GM18505 (cell line): ENCODE results near the gene DOK6.
A peak's percentile ranks its signal among the peaks of the same experiment; 100 is the strongest.

Experiments used
- ATAC-seq: cut with Tn5 transposase; IDR thresholded peaks from one replicate; pipeline ENCODE4 v1.9.1; 2021; ENCODE audit not compliant: unreplicated experiment
- POLR2A ChIP-seq: IDR thresholded peaks from 4 replicates; pipeline ENCODE4 v1.6.1; 2011; ENCODE audit warnings: borderline replicate concordance; ENCODE audit not compliant: insufficient read depth, insufficient read length; ENCODE audit errors: extremely low read depth

Gene DOK6

GRCh38 chr18:69528435-69528834 is 127.7 kb downstream of the DOK6 start:
- ATAC-seq: no peak
- no peak for TF ChIP-seq POLR2A

- no peak for TF ChIP-seq POLR2A
- no peak for ATAC-seq
These were observed 128.5 kb downstream of the DOK6 start for GRCh38 chr18:69529151-69529550.

- no peak for TF ChIP-seq POLR2A
- ATAC-seq: no peak
These were observed 131.3 kb downstream of the DOK6 start for GRCh38 chr18:69531973-69532372.

DNA sequence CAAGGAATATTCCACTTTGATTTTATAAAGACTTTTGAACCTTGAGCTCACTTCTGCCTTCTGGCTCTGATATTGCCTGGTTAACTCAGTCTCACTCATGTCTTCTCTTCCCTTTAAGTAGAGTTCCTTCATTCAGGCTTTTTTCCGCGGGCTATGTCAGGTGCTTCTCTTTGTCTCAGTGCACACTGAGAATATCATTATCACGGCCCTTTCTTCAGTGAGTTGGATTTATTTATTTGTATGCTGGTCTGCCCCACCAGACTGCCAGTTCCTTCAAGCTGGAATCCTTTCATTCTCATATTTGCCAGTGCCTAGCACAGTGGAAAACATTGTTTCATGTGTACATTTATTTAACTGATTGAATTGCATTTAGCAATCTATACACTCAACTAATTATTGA is 136.5 kb downstream of the DOK6 start:
- no peak for ATAC-seq
- TF ChIP-seq POLR2A: no peak

DNA sequence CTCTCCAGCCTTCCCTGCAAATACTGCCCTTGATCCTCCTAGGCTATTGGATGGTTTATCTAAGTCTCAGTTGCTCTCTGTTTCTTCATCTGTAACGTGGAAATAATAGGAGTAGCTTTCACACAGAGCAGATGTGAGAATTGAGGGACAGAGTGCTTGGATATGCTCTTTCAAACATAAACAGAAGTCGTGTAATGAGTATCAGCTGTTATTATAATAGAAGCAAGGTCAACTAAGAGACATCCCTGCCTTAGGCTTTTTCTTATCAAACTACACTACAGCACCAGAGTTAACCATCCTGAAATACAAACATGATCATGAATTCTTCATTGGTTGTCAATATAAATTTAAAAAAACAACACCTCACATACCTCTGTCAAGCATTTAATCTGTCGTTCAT is 138.2 kb downstream of the DOK6 start:
- no peak for ATAC-seq
- TF ChIP-seq POLR2A: no peak

DNA sequence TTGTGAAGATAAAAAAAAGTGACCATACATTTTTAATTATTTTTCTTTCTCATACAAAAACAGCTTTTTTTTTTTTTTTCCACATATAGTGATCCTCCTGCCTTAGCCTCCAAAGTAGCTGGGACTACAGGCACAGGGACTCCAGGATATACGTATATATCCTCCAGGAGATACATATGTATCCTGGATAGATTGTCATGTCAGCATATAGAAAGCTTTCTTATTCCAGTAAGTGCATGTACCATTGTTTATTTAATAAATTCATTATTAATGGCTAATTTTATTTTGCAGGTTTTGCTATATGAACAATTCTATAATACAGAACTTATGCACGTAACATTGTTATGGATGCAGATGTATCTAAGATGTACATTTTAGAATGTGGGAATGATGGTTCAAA is 138.7 kb downstream of the DOK6 start:
- no peak for TF ChIP-seq POLR2A
- ATAC-seq: no peak

- no peak for ATAC-seq
- TF ChIP-seq POLR2A: no peak
These were observed 155.5 kb downstream of the DOK6 start for GRCh38 chr18:69556228-69556627.

GRCh38 chr18:69557282-69557681 is 156.6 kb downstream of the DOK6 start:
- ATAC-seq: no peak
- no peak for TF ChIP-seq POLR2A

DNA sequence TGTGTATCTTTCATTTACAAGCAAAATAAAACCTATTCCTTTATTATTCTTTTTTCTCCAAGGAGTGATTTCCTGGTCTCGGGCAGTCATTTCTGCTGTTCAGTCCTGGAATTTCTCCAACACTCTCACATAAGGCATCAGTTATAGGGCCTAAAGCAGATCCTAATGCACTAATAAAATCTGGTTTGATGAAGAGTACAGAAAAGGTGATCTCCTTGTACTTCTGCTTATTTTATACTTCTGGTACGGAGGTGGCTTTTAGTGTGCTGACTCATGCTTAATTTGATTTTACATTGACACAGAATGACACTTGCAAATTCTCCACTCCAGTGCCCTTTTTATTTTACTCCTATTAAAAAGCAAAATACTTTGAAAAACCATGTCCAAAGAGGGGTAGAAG is 157.4 kb downstream of the DOK6 start:
- no peak for TF ChIP-seq POLR2A
- no peak for ATAC-seq

DNA sequence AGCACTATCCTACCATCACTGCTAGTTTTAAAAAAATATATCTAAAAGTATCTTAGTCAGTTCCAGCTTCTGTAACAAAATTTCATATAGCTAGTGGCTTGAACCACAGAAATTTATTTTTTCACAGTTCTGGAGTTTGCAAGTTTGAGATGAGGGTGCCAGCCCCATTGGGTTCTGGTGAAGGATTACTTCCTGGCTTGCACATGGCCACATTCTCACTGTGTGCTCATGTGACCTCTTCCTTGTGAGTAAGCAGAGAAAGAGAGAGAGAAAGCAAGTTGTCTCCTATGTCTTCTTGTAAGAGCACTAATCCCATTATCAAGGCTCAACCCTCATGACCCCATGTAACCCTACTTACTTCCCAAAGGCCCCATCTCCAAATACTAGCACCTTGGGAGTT is 158.9 kb downstream of the DOK6 start:
- no peak for ATAC-seq

GRCh38 chr18:69564602-69565001 is 163.9 kb downstream of the DOK6 start:
- no peak for ATAC-seq
- TF ChIP-seq POLR2A: no peak

More for the DNA sequence above, 158.9 kb downstream of the DOK6 start:
- TF ChIP-seq POLR2A: no peak

DNA sequence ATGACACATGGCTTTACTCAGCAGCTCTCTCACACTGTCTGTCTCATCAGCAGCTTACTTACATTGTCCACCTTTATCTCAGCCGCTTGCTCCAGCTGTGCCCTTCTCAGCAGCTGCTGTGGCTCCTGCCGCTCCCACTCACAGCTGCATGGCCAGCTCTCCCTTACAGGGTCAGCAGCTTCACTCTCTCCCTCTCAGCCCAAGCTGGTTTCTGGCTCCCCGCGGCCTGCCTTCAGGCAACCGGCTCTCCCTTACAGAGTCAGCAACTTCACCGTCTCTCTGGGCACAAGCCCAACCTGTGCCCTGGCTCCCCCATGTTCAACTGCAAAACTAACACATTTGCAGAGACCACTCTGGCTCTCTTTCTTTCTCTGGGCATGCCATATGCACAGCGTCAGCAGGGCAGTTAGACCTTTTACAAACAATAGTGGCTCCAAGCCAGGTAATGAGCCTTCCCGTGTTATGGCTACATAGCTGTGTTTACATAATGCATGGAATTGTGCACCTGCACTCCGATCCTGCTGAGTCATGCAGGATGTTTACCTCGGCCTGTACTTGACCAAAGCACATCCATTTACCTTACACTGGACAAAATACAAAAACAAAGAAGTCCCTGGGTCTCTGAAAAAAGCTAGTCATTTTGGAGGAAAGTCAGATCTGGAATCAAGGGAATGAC is 167.3 kb downstream of the DOK6 start:
- no peak for ATAC-seq
- TF ChIP-seq POLR2A: no peak

GRCh38 chr18:69569133-69569532 is 168.4 kb downstream of the DOK6 start:
- no peak for ATAC-seq
- TF ChIP-seq POLR2A: no peak

DNA sequence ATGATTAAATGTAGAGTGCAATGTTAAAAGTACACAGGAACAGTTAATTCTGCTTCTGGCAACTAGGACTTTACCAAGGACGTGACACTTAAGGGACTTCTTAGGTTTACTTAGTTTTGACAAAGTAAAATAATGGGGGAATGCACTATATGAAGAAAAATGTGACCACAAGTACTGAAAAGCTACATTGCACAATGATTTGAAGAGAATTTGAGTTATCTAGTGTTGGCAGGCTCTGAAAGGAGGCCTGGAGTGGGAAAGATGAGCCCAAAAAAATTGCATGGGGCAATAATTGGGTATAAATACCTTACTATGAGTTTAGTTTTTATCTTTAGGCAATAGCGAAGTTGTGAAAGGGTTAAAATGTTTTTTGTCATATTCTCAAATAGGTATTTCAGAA is 173.7 kb downstream of the DOK6 start:
- ATAC-seq: no peak
- TF ChIP-seq POLR2A: no peak

- peak; percentile 87 for ATAC-seq
- TF ChIP-seq POLR2A: no peak
These were observed 179.4 kb downstream of the DOK6 start for GRCh38 chr18:69580107-69580506.

- ATAC-seq: no peak
These were observed 183.7 kb downstream of the DOK6 start for GRCh38 chr18:69584429-69584828.

GRCh38 chr18:69585696-69586095 is 185.0 kb downstream of the DOK6 start:
- ATAC-seq: no peak
- no peak for TF ChIP-seq POLR2A

More at GRCh38 chr18:69584429-69584828, 183.7 kb downstream of the DOK6 start:
- no peak for TF ChIP-seq POLR2A
